Middle frontal gyrus (tissue), 1 donor: ENCODE measurements around the gene TLX3.

ENCODE experiments used
- DNase-seq: peaks from one replicate; pipeline ENCODE4 v3.0.0-alpha.2; 2015; ENCODE audit warnings: low spot score; ENCODE audit errors: extremely low spot score

Gene TLX3

DNA sequence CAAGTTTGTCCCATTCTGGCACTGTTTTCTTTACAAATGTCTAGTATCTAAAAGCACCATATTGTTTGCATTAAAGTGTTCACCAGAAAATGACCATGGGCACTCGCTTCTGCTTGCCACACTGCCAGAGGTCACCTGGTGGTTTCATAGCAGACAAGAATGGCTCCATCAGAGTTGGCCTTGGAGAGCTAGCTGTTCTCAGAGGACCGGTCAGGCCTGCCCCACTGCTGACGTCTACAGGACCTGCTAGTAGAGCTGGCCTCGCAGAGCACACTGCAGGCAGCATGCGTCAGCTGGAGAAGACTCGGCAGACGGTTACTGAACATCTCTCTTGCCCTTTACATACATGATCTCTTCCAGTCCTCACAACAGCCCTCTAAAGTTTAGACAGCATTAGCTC, 8.7 kb upstream of the TLX3 start:
- no peak for DNase-seq

- DNase-seq, result no peak
These were observed 2.9 kb upstream of the TLX3 start for GRCh38 chr5:171306166-171306565.

- DNase-seq, result no peak
These were observed 2.1 kb upstream of the TLX3 start for GRCh38 chr5:171306781-171307591.

- DNase-seq, result no peak
These were observed 1.1 kb upstream of the TLX3 start for GRCh38 chr5:171307789-171308452.

GRCh38 chr5:171309276-171310211, 496 bp downstream of the TLX3 start:
- no peak for DNase-seq

GRCh38 chr5:171310212-171310818, 1.3 kb downstream of the TLX3 start:
- DNase-seq, result no peak

- DNase-seq, result no peak
These were observed 1.8 kb downstream of the TLX3 start for GRCh38 chr5:171310819-171311321.

DNA sequence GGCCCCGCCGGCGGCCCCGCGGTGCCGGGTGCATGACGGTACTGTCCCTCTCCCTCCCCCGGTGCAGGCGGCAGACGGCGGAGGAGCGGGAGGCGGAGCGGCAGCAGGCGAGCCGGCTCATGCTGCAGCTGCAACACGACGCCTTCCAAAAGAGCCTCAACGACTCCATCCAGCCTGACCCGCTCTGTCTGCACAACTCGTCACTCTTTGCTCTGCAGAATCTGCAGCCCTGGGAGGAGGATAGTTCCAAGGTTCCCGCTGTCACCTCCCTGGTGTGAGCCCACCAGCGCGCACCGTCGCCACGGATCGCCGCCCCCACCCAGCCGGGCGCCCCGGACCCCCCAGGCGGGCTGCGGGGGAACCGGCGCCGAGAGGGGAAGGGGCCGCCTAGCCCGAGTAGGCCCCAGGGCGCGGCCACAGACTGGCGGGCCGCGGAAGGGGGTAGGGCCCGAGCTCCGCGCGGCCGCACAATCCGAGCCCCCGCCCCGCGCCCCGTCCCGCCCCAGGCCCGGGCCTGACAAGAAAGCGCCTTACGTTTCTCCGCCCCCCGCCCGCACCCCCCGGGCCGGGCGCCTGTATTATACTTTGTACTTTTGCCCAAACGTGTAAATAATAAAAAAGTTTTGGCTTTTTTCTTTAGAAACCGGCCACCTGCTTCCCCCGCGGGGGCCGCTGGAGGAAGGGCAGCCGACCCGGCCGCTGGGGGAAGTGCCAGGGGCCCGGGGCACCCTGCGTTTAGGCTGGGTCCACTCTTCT, 2.5 kb downstream of the TLX3 start:
- DNase-seq, result no peak

DNA sequence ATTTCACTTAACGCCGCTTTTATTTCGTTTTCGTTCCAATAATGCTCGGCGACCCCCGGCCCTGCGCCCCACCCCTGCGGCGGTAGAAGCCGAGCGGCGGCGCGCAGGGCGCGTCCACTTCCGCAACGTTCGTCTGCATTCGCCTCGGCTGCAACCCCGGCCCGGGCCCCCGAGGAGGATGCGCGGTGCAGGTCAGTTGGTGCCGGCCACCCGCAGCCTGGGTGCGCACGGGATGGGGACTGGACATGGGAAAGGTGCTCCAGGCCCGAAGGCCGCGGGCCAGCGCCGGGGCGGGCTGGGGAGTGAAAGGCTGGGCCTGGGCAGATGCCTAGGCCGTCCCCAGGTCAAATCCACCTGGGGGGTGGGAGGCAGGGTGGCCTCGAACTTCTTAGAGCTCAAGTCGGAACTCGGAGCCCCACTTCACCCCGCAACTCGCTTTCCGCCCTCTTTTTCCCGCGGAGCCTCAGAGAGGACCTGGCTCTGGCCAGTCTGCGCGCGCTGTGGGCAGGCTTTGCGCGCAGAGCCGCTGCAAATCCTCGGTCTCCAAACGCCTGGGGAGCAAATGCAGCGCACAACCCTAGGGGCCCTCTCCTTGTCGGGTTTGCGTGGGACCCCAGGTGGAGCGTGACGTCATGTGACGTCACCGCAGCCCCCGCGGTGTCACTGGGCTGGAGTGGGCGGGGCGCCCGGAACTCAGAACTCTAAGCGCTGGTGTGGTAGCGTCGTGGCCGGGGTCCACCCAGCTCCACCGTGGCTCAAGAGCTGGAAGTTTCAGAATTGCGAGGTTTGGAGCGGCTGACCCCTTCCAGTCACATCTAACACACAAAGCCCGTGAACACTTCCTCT, 3.3 kb downstream of the TLX3 start:
- no peak for DNase-seq

GRCh38 chr5:171313481-171314206, 4.6 kb downstream of the TLX3 start:
- DNase-seq, result no peak

DNA sequence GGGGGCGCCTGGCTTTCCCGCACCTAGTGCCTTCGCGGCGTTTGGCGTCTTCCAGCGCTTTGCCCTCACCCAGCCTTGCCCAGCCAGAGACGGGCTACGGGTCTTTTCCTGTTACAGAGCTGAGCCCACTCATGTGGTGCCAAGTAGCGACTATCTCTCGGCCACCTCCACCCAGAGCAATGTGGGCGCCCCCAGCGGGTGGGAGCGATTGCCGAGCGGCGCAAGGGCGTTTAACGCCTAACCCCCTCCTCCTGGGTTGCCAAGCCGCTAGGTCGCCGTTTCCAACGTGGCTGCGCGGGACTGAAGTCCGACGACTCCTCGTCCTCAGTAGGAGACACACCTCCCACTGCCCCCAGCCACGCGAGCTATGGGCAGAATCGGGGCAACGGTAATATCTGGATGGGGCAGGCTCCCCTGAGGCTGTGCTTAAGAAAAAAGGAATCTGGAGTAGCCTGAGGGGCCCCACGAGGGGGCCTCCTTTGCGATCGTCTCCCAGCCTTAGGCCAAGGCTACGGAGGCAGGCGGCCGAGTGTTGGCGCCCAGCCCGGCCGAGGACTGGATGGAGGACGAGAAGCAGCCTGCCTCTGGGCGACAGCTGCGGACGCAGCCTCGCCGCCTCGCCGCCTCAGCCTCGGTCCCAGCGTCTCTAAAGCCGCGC, 5.8 kb downstream of the TLX3 start:
- no peak for DNase-seq

- no peak for DNase-seq
These were observed 6.4 kb downstream of the TLX3 start for GRCh38 chr5:171315386-171315891.

GRCh38 chr5:171315925-171316257, 6.8 kb downstream of the TLX3 start:
- no peak for DNase-seq

DNA sequence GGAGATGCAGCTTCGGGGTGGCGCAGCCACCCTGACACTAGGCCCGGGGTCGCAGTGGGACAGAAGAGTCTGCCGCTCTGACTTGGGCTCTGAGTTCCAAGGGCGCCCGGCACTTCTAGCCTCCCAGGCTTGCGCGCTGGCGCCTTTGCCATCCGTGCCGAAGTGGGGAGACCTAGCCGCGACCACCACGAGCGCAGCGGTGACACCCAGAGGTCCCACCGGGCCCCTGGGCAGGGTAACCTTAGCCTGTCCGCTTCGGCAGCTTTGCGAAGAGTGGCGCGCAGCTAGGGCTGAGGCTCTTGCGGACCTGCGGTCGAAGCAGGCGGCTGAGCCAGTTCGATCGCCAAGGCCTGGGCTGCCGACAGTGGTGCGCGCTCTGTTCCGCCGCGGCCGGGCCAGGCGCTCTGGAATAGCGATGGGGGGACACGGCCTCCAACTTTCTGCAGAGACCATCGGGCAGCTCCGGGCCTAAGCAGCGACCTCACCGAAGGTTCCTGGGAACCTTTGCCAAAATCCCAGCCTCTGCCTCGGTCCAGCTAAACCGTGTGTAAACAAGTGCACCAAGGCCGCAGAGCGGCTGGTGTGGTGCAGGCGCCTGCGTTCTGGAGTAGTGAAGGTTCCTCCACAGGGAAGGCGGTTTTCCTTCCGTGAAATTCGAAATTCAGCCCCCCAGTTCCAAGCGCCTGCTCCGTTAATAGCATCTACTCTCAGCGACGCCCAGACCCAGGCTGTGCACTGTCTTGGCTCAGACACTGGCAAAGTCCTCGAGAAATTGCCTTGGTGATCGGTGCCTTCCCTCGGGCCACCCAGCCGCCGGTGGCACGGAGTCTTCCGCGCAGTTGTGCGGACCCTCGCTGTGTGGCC, 7.4 kb downstream of the TLX3 start:
- no peak for DNase-seq

- DNase-seq, result no peak
These were observed 8.2 kb downstream of the TLX3 start for GRCh38 chr5:171317230-171317629.

DNA sequence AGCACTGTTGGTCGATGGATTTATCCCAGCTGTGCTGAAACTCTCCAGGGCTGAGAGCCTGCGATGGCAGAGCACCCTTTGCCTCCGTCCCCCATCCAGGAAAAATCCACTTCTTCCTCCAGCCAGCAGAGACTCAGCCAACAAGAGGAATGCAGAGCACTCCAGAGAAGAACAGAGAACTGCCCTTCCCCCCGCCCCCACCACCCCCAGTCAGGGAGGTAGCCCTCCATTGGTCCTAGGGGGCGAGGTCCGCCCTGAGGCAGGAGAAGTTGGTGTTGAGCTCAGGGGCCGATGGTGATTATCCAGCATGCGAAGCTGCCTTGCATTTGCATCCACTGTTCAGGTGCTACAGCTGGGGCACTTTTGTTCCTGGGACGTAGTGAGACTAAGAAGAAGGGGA, 9.0 kb downstream of the TLX3 start:
- DNase-seq, result no peak

GRCh38 chr5:171321447-171321846, 12.4 kb downstream of the TLX3 start:
- no peak for DNase-seq
